HFFc6 (cell line): ENCODE results near the gene ZNF552. TPM values are rescaled to one million over a fixed set of nuclear protein-coding genes. Genes with fewer than 3 reads are reported as not detected.
A peak's percentile ranks its signal among the peaks of the same experiment; 100 is the strongest.
"Not testable (repeated sequence)": the region's sequence is repeated elsewhere in the genome, so short reads cannot be mapped to it uniquely, and the experiment has no call there.

ENCODE experiments used
- DNase-seq: peaks from one replicate; pipeline ENCODE4 v3.0.0-alpha.2; 2018
- H3K27ac Mint-ChIP-seq: 2 replicates; pipeline ENCODE4 v1.8.0; 2020; ENCODE audit warnings: mild to moderate bottlenecking, mixed read lengths
- H3K27me3 Mint-ChIP-seq: 2 replicates; pipeline ENCODE4 v1.8.0; 2021; ENCODE audit warnings: mild to moderate bottlenecking, moderate library complexity, mixed read lengths; ENCODE audit not compliant: insufficient read depth
- H3K36me3 Mint-ChIP-seq: 2 replicates; pipeline ENCODE4 v1.8.0; 2021; ENCODE audit warnings: low read depth, mixed read lengths
- H3K4me1 Mint-ChIP-seq: 2 replicates; pipeline ENCODE4 v1.8.0; 2020; ENCODE audit warnings: low read depth, mixed read lengths
- H3K4me3 Mint-ChIP-seq: 2 replicates; pipeline ENCODE4 v1.8.0; 2020; ENCODE audit warnings: mild to moderate bottlenecking, moderate library complexity, mixed read lengths
- H3K9me3 Mint-ChIP-seq: 2 replicates; pipeline ENCODE4 v1.8.0; 2020; ENCODE audit warnings: mild to moderate bottlenecking, mixed read lengths
- CTCF ChIP-seq: fragments of 200-600 bp; sonication (generic); IDR thresholded peaks from 2 replicates; pipeline ENCODE4 v1.5.0; 2021; ENCODE audit warnings: antibody characterized with exemption, mild to moderate bottlenecking
- total RNA-seq, 6 experiments: library from RNA; stranded (reverse); fragmentation: NEBNext Ultra II Directional; extraction: Animal tissue kit (Norgen Biotek cat#: 25700); gene quantifications; 2 replicates in 1 of 6; 3 replicates in 5 of 6; pipeline ENCODE4 v1.2.3, GENCODE V29; 2021

ZNF552 gene
- total RNA-seq, 6 experiments from 2014 or later = 2.7 to 3.8 (median 3.0) TPM

GRCh38 chr19:57821095-57821494 is 6.4 kb upstream of the ZNF552 start:
- not testable (repeated sequence) for H3K9me3 Mint-ChIP-seq, H3K27me3 Mint-ChIP-seq, DNase-seq
- Mint-ChIP-seq H3K36me3 (peaks cover 39% of the 10 kb centered on the region), H3K4me1 (peaks cover 34% of the 10 kb centered on the region), H3K27ac (peak overlapping the region; percentile 91; the same call in 1 of the 2 replicates), H3K4me3 (peak overlapping the region; percentile 97)

GRCh38 chr19:57820599-57820998 is 5.9 kb upstream of the ZNF552 start:
- Mint-ChIP-seq H3K27ac (peak overlapping the region; percentile 91), H3K27me3 (no peaks in the 10 kb centered on the region), H3K4me1 (peaks cover 34% of the 10 kb centered on the region), H3K36me3 (peaks cover 34% of the 10 kb centered on the region), H3K9me3 (no peaks in the 10 kb centered on the region), H3K4me3 (peak overlapping the region; percentile 97)
- no peak for TF ChIP-seq CTCF
- no peak for DNase-seq

- peak; percentile 93 for DNase-seq
- peak; percentile 30 for TF ChIP-seq CTCF
- H3K9me3 Mint-ChIP-seq = no peaks in the 10 kb centered on the region
- peak overlapping the region; percentile 97 for H3K4me3 Mint-ChIP-seq
- peaks cover 35% of the 10 kb centered on the region for H3K36me3 Mint-ChIP-seq
- H3K27me3 Mint-ChIP-seq = peaks cover under 1% of the 10 kb centered on the region; the same call in 1 of the 2 replicates
- peaks cover 42% of the 10 kb centered on the region for H3K4me1 Mint-ChIP-seq
- H3K27ac Mint-ChIP-seq = peak overlapping the region; percentile 91
Observed at GRCh38 chr19:57819475-57820148, 4.9 kb upstream of the ZNF552 start.

DNA sequence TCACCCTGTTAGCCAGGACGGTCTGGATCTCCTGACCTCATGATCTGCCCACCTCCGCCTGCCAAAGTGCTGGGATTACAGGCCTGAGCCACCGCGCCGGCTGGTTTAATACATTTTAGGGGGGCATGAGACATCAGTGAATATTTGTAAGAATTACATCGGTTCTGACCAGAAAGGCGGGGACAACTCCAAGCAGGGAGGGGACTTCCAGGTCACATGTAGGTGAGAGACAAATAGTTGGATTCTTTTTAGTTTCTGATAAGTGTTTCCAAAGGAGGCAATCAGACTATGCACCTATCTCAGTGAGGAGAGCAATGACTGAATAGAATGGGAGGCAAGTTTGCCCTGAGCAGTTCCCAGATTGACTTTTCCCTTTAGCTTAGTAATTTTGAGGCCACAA is 3.7 kb upstream of the ZNF552 start:
- Mint-ChIP-seq H3K27ac (peak overlapping the region; percentile 91), H3K4me3 (peak overlapping the region; percentile 97), H3K4me1 (peaks cover 45% of the 10 kb centered on the region), H3K36me3 (peaks cover 31% of the 10 kb centered on the region), H3K9me3 (no peaks in the 10 kb centered on the region), H3K27me3 (peaks cover 4% of the 10 kb centered on the region; the same call in 1 of the 2 replicates)
- no peak for TF ChIP-seq CTCF
- no peak for DNase-seq

DNA sequence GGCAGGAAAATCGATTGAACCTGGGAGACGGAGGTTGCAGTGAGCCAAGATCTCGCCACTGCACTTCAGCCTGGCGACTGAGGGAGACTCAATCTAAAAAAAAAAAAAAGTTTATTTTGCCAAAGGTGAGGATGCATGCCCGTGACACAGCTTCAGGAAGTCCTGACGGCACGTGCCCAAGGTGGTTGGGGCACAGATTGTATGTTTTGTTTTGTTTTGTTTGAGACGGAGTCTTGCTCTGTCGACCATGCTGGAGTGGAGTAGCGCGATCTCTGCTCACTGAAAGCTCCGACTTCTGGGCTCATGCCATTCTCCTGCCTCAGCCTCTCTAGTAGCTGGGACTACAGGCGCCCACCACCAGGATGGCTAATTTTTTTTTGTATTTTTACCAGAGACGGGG is 3.3 kb upstream of the ZNF552 start:
- 0 out of 2 replicates have a peak overlapping the region, but pooled peaks have one; percentile 91 for H3K27ac Mint-ChIP-seq
- DNase-seq = no peak
- H3K9me3 Mint-ChIP-seq = no peaks in the 10 kb centered on the region
- H3K4me3 Mint-ChIP-seq = no peak overlapping the region
- H3K36me3 Mint-ChIP-seq = peaks cover 29% of the 10 kb centered on the region
- no peak for TF ChIP-seq CTCF
- H3K27me3 Mint-ChIP-seq = peaks cover 4% of the 10 kb centered on the region; the same call in 1 of the 2 replicates
- H3K4me1 Mint-ChIP-seq = peaks cover 45% of the 10 kb centered on the region

DNA sequence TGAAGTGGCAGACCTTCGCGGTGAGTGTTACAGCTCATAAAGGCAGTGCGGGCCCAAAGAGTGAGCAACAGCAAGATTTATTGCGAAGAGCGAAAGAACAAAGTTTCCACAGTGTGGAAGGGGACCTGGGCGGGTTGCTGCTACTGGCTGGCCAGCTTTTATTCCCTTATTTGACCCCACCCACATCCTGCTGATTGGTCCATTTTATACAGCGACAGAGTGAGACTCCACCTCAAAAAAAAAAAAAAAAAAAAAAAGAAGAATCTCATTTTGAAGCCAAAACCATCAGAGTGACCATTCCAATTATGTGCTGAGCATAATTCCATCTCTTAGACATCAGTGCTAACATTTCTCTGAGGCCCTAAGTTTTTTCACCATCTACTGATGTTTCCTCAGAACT is 1.9 kb upstream of the ZNF552 start:
- no peak overlapping the region for H3K4me3 Mint-ChIP-seq
- H3K27ac Mint-ChIP-seq = no peak overlapping the region
- H3K36me3 Mint-ChIP-seq = peaks cover 26% of the 10 kb centered on the region
- DNase-seq = no peak
- no peaks in the 10 kb centered on the region for H3K9me3 Mint-ChIP-seq
- peaks cover 39% of the 10 kb centered on the region for H3K4me1 Mint-ChIP-seq
- no peak for TF ChIP-seq CTCF
- peaks cover 4% of the 10 kb centered on the region; the same call in 1 of the 2 replicates for H3K27me3 Mint-ChIP-seq
